Nephron (organoid): Measurements from ENCODE around the gene SNRNP70.
A peak's percentile ranks its signal among the peaks of the same experiment; 100 is the strongest.

Source experiments
- H3K27ac Mint-ChIP-seq, 3 experiments: 2 replicates each; pipeline ENCODE4 v1.8.0; 2020; ENCODE audit warnings: mixed read lengths in 3 of 3, mild to moderate bottlenecking in 2 of 3, moderate library complexity in 1 of 3
- H3K27me3 Mint-ChIP-seq: 2 replicates; pipeline ENCODE4 v1.8.0; 2021; ENCODE audit warnings: low read depth, mild to moderate bottlenecking, moderate library complexity, mixed read lengths
- H3K36me3 Mint-ChIP-seq: 2 replicates; pipeline ENCODE4 v1.8.0; 2020; ENCODE audit warnings: low read depth, mixed read lengths
- H3K4me1 Mint-ChIP-seq: 2 replicates; pipeline ENCODE4 v1.8.0; 2020; ENCODE audit warnings: mixed read lengths
- H3K4me3 Mint-ChIP-seq, 3 experiments: 2 replicates each; pipeline ENCODE4 v1.8.0; 2020; ENCODE audit warnings: mild to moderate bottlenecking in 3 of 3, mixed read lengths in 3 of 3, moderate library complexity in 2 of 3
- H3K9me3 Mint-ChIP-seq: 2 replicates; pipeline ENCODE4 v1.8.0; 2020; ENCODE audit warnings: mixed read lengths
- CTCF ChIP-seq, 3 experiments: fragments of 200-600 bp; sonication (generic); IDR thresholded peaks; one replicate each; pipeline ENCODE4 v1.5.0; 2021; ENCODE audit warnings: antibody characterized with exemption in 3 of 3; ENCODE audit not compliant: unreplicated experiment in 3 of 3

Gene SNRNP70

GRCh38 chr19:49113762-49114629 lies 28.7 kb downstream of the SNRNP70 start, which contains the start of gene LIN7B:
LIN7B (plus strand) TSS chr19:49114370; CDS start chr19:49114405, 35 bp downstream.
- no peaks in the 10 kb centered on the region for H3K27me3 Mint-ChIP-seq
- H3K9me3 Mint-ChIP-seq, result no peaks in the 10 kb centered on the region
- H3K36me3 Mint-ChIP-seq, result peaks cover 8% of the 10 kb centered on the region
- peaks cover 37% of the 10 kb centered on the region for H3K4me1 Mint-ChIP-seq
- H3K4me3 Mint-ChIP-seq, result peak within 1 kb of the TSS; percentile 87 to 93 (median 90)
- H3K27ac Mint-ChIP-seq, result peak within 1 kb of the TSS; percentile 75 to 82 (median 78)
- TF ChIP-seq CTCF (IDR thresholded peaks at IDR 0.05; ENCODE audit: unreplicated experiment in 3 of 3), result peak; percentile 20 to 48 (median 26)

- Mint-ChIP-seq H3K9me3 (no peaks in the 10 kb centered on the region), H3K27ac (peak overlapping the region; percentile 75 to 82 (median 78)), H3K27me3 (no peaks in the 10 kb centered on the region), H3K36me3 (peaks cover 3% of the 10 kb centered on the region), H3K4me3 (peak overlapping the region; percentile 87 to 93 (median 90)), H3K4me1 (peaks cover 37% of the 10 kb centered on the region)
- no peak for TF ChIP-seq CTCF (IDR thresholded peaks at IDR 0.05; ENCODE audit: unreplicated experiment in 3 of 3)
Measured at GRCh38 chr19:49114630-49115363, 29.5 kb downstream of the SNRNP70 start.

- no peak for TF ChIP-seq CTCF (IDR thresholded peaks at IDR 0.05; ENCODE audit: unreplicated experiment in 3 of 3)
- peak overlapping the region; percentile 48 to 70 (median 50) for H3K27ac Mint-ChIP-seq
- peaks cover 32% of the 10 kb centered on the region for H3K4me1 Mint-ChIP-seq
- peak overlapping the region; percentile 84 to 93 (median 85) for H3K4me3 Mint-ChIP-seq
- peaks cover 3% of the 10 kb centered on the region for H3K36me3 Mint-ChIP-seq
- no peaks in the 10 kb centered on the region for H3K9me3 Mint-ChIP-seq
- peaks cover 9% of the 10 kb centered on the region for H3K27me3 Mint-ChIP-seq
Measured at GRCh38 chr19:49116544-49116943, 31.3 kb downstream of the SNRNP70 start.

GRCh38 chr19:49117677-49118564 lies 32.7 kb downstream of the SNRNP70 start:
- H3K9me3 Mint-ChIP-seq, result no peaks in the 10 kb centered on the region
- peaks cover 32% of the 10 kb centered on the region for H3K4me1 Mint-ChIP-seq
- H3K27me3 Mint-ChIP-seq, result peaks cover 16% of the 10 kb centered on the region
- peak overlapping the region; percentile 84 to 93 (median 85) for H3K4me3 Mint-ChIP-seq
- peak overlapping the region; percentile 63 to 89 (median 70) for H3K27ac Mint-ChIP-seq
- peaks cover 3% of the 10 kb centered on the region for H3K36me3 Mint-ChIP-seq
- TF ChIP-seq CTCF (IDR thresholded peaks at IDR 0.05; ENCODE audit: unreplicated experiment in 3 of 3), result no peak

- Mint-ChIP-seq H3K27ac (peak within 1 kb of the TSS; percentile 63 to 89 (median 63)), H3K4me3 (peak within 1 kb of the TSS; percentile 84 to 93 (median 85)), H3K27me3 (peaks cover 16% of the 10 kb centered on the region), H3K4me1 (peaks cover 28% of the 10 kb centered on the region), H3K36me3 (peaks cover 3% of the 10 kb centered on the region), H3K9me3 (no peaks in the 10 kb centered on the region)
- peak in 2 of 3 experiments; percentile 10 to 12 for TF ChIP-seq CTCF (IDR thresholded peaks at IDR 0.05; ENCODE audit: unreplicated experiment in 3 of 3)
Measured at GRCh38 chr19:49118565-49119410, 33.5 kb downstream of the SNRNP70 start, which contains the start of gene C19orf73. C19orf73 (minus strand) TSS chr19:49119143; CDS start chr19:49119022, 121 bp downstream.
